H1 (cell line): ENCODE results near the gene BCAR3. TPM values are rescaled to one million over a fixed set of nuclear protein-coding genes. Genes with fewer than 3 reads are reported as not detected.

Experiments used
- ASH2L ChIP-seq: fragments of 200-600, 300-600 bp; sonication (generic); IDR thresholded peaks from one replicate; pipeline ENCODE4 v1.7.1; 2017; ENCODE audit warnings: low read length
- CBX5 ChIP-seq: fragments of 300-800, 300-1000 bp; sonication (generic); IDR thresholded peaks from 2 replicates; pipeline ENCODE4 v1.7.1; 2016; ENCODE audit warnings: antibody characterized with exemption, low read length, low read depth
- CBX8 ChIP-seq: fragments of 300-800, 300-1000 bp; sonication (generic); IDR thresholded peaks from 2 replicates; pipeline ENCODE4 v1.7.1; 2016; ENCODE audit warnings: low read depth, low read length, borderline replicate concordance
- CEBPB ChIP-seq: IDR thresholded peaks from 2 replicates; pipeline ENCODE4 v1.6.1; 2012; ENCODE audit warnings: low read depth, low read length
- CHD2 ChIP-seq: IDR thresholded peaks from 2 replicates; pipeline ENCODE4 v1.6.1; 2012; ENCODE audit warnings: low read length, improper control_type of control experiment
- CTBP2 ChIP-seq: IDR thresholded peaks from 2 replicates; pipeline ENCODE4 v1.7.0; 2011; ENCODE audit warnings: borderline replicate concordance, mild to moderate bottlenecking, moderate library complexity, mixed read lengths, low read length; ENCODE audit not compliant: insufficient read depth, insufficient read length
- EP300 ChIP-seq, 2 experiments: IDR thresholded peaks; 1 replicate in 1 of 2; 2 replicates in 1 of 2; pipeline ENCODE4 v1.6.1; 2011 to 2012; ENCODE audit warnings: low read depth in 2 of 2, low read length in 2 of 2, mild to moderate bottlenecking in 2 of 2, borderline replicate concordance in 1 of 2, inconsistent platforms in 1 of 2, moderate library complexity in 1 of 2
- EZH2 ChIP-seq: fragments of 200-600 bp; sonication (generic); IDR thresholded peaks from 2 replicates; pipeline ENCODE4 v1.7.1; 2012; ENCODE audit warnings: low read depth, mild to moderate bottlenecking, moderate library complexity, low read length, inconsistent platforms; ENCODE audit not compliant: severe bottlenecking
- KDM4A ChIP-seq: IDR thresholded peaks from one replicate; pipeline ENCODE4 v1.7.1; 2012; ENCODE audit warnings: low read depth, mild to moderate bottlenecking, moderate library complexity, low read length, inconsistent platforms; ENCODE audit not compliant: severe bottlenecking
- NRF1 ChIP-seq: IDR thresholded peaks from 2 replicates; pipeline ENCODE4 v1.6.1; 2011; ENCODE audit warnings: mild to moderate bottlenecking, low read depth, low read length, improper control_type of control experiment
- POLR2AphosphoS5 ChIP-seq: IDR thresholded peaks from 2 replicates; pipeline ENCODE4 v1.6.1; 2011; ENCODE audit warnings: low read depth, low read length
- RBBP5 ChIP-seq: IDR thresholded peaks from 2 replicates; pipeline ENCODE4 v1.7.1; 2012; ENCODE audit warnings: low read depth, mild to moderate bottlenecking, inconsistent platforms, low read length, moderate library complexity, borderline replicate concordance
- RFX5 ChIP-seq: IDR thresholded peaks from 2 replicates; pipeline ENCODE4 v1.6.1; 2011; ENCODE audit warnings: low read depth, low read length, improper control_type of control experiment, borderline replicate concordance
- TAF1 ChIP-seq: IDR thresholded peaks from 2 replicates; pipeline ENCODE4 v1.6.1; 2011; ENCODE audit warnings: mild to moderate bottlenecking, low read depth, low read length
- YY1 ChIP-seq: IDR thresholded peaks from 2 replicates; pipeline ENCODE4 v1.6.1; 2011; ENCODE audit warnings: low read depth, mild to moderate bottlenecking, low read length
- ZNF274 ChIP-seq: IDR thresholded peaks from 2 replicates; pipeline ENCODE4 v1.7.0; 2012; ENCODE audit warnings: low read length, borderline replicate concordance; ENCODE audit errors: extremely low read depth
- polyA plus RNA-seq, 7 experiments: library from polyadenylated mRNA; depleted of rRNA in 3 of 7; stranded (reverse) in 5 of 7; unstranded in 2 of 7; fragments of >200 nt in 5 of 7; fragments of 200-250 nt in 2 of 7; gene quantifications; 1 replicate in 5 of 7; 2 replicates in 1 of 7; 4 replicates in 1 of 7; pipeline versions ENCODE4 v1.2.1 to v1.2.3, GENCODE V29; 2011 to 2013; ENCODE audit warnings: missing spikeins in 2 of 7, mixed read lengths in 2 of 7
- total RNA-seq: library from RNA; stranded (reverse); fragmentation: NEBNext Ultra II Directional; extraction: Animal tissue kit (Norgen Biotek cat#: 25700); gene quantifications from 2 replicates; pipeline ENCODE4 v1.2.1, GENCODE V29; 2021
- TF ChIP-seq, protein P1 (sequence below), 3 experiments: IDR thresholded peaks; 1 replicate in 2 of 3; 2 replicates in 1 of 3; pipeline versions ENCODE4 v1.5.1 to v1.6.1; 2011; ENCODE audit warnings: low read length in 3 of 3, mild to moderate bottlenecking in 3 of 3, inconsistent platforms in 2 of 3, low read depth in 1 of 3, moderate library complexity in 1 of 3; ENCODE audit not compliant: insufficient read depth in 1 of 3; ENCODE audit errors: control extremely low read depth in 1 of 3
- TF ChIP-seq, protein P2 (sequence below): IDR thresholded peaks from 2 replicates; pipeline ENCODE4 v1.6.1; 2011; ENCODE audit warnings: low read length, improper control_type of control experiment
- TF ChIP-seq, protein P3 (sequence below): IDR thresholded peaks from 2 replicates; pipeline ENCODE4 v1.6.1; 2012; ENCODE audit warnings: inconsistent platforms

The BCAR3 gene
- total and polyA plus RNA-seq, 2 of the 8 experiments (the other 6 are each of a cell fraction or from before 2014, with no cell fraction given) = 5.6 to 9.2 TPM

DNA sequence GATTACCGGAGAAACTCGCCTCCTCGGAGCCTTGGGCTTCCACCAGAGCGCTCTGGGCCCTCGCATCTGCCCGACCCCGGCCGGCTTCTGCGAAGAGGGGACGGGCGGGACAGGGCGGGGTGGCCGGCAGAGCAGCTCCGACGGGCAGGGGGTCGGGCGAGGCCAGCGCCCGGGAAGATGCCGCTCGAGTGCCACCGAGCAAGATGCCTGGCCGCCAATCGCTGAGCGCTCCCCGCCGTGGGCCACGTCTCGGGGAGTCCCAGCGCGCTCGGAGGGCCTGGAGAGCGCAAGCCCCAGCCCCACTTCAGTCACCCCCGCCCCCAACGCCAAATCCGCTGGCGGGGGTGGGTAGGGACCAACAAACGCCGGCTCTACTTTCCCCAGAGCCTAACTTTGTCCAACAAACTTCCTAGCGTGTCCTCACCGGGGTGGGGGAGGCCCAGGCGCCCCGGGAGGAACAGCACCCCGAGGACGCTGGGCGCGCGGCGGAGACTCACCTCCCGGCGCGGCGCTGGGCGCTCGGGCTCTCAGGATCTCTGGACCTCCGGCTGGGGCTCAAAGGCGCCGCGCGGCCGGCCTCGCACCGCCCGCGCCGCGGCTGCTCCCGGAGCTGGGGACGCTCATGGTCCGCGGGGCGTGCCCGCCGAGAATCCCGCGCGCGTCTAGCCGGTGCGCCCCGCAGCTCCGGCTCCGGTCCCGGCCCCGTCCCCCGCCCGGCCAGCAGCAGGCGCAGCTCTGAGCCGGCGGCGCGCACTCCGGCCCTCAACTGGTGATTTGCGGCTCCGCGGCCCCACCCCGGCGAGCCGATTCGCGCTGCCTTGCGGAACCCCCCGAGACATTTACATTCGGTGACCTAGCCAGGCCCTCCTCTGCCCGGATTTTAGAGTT, at the start of gene BCAR3 (continued):
- TF ChIP-seq, protein P1, sequence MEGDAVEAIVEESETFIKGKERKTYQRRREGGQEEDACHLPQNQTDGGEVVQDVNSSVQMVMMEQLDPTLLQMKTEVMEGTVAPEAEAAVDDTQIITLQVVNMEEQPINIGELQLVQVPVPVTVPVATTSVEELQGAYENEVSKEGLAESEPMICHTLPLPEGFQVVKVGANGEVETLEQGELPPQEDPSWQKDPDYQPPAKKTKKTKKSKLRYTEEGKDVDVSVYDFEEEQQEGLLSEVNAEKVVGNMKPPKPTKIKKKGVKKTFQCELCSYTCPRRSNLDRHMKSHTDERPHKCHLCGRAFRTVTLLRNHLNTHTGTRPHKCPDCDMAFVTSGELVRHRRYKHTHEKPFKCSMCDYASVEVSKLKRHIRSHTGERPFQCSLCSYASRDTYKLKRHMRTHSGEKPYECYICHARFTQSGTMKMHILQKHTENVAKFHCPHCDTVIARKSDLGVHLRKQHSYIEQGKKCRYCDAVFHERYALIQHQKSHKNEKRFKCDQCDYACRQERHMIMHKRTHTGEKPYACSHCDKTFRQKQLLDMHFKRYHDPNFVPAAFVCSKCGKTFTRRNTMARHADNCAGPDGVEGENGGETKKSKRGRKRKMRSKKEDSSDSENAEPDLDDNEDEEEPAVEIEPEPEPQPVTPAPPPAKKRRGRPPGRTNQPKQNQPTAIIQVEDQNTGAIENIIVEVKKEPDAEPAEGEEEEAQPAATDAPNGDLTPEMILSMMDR (IDR thresholded peaks at IDR 0.05; ENCODE audit: control extremely low read depth in 1 of 3, insufficient read depth in 1 of 3, low read depth in 1 of 3, low read length in 3 of 3) = peak; percentile 22 to 46 (median 31)
- TF ChIP-seq ZNF274 (no peak), EP300 (IDR thresholded peaks at IDR 0.05; ENCODE audit: borderline replicate concordance in 1 of 2, low read depth in 2 of 2, low read length in 2 of 2) (no peak), KDM4A (peak; percentile 72), CBX5 (no peak), CEBPB (no peak), CHD2 (no peak), CTBP2 (peak; percentile 84), NRF1 (no peak), TAF1 (peak; percentile 65), ASH2L (peak; percentile 79), EZH2 (peak; percentile 7), CBX8 (no peak), RFX5 (no peak), YY1 (no peak), POLR2AphosphoS5 (peak; percentile 33; the same call in 1 of the 2 replicates), RBBP5 (peak; percentile 77)
- TF ChIP-seq, protein P2, sequence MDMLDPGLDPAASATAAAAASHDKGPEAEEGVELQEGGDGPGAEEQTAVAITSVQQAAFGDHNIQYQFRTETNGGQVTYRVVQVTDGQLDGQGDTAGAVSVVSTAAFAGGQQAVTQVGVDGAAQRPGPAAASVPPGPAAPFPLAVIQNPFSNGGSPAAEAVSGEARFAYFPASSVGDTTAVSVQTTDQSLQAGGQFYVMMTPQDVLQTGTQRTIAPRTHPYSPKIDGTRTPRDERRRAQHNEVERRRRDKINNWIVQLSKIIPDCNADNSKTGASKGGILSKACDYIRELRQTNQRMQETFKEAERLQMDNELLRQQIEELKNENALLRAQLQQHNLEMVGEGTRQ = no peak
- TF ChIP-seq, protein P3, sequence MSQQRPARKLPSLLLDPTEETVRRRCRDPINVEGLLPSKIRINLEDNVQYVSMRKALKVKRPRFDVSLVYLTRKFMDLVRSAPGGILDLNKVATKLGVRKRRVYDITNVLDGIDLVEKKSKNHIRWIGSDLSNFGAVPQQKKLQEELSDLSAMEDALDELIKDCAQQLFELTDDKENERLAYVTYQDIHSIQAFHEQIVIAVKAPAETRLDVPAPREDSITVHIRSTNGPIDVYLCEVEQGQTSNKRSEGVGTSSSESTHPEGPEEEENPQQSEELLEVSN = 0 out of 2 replicates have a peak, but pooled peaks have one; percentile 40
